H54 (cell line): Measurements from ENCODE around the gene PIPOX.

Source experiments
- DNase-seq: peaks from one replicate; pipeline ENCODE4 v3.0.0; 2011; ENCODE audit warnings: low spot score, mixed read lengths; ENCODE audit not compliant: insufficient read length
- FAIRE-seq: peaks from 3 replicates; lab custom pipeline; 2011; peaks lifted over from hg19 to GRCh38; lab: Jason Lieb, UNC
- POLR2A ChIP-seq: IDR thresholded peaks from 2 replicates; pipeline ENCODE4 v1.6.1; 2011; ENCODE audit warnings: low read depth, mild to moderate bottlenecking, low read length

Gene PIPOX

GRCh38 chr17:29100296-29100695, 57.4 kb downstream of the PIPOX start:
- no peak for TF ChIP-seq POLR2A
- DNase-seq (no peak), FAIRE-seq (no peak)

DNA sequence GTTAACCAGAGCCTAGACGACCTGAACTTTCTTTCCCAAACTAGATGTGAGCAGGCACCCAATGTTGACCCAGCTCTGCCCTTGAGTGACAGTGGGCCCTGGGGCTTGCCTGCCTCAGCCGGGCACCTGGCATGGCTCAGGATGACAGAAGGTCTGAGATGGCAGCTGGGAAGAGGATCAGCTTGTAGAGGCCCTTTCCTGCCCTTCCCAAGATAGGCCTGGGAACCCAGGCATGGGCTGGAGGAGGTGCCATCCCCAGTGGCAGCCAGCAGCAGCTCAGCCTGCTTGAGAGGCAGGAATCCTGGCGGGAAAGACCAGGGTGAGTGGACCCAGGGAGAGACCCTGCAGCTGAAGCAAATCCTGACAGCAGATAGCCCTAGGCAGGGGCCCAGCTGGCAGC, 59.1 kb downstream of the PIPOX start:
- no peak for TF ChIP-seq POLR2A
- DNase-seq, result no peak
- FAIRE-seq, result no peak

- TF ChIP-seq POLR2A, result no peak
- FAIRE-seq, result no peak
- peak; percentile 70 for DNase-seq
Measured at GRCh38 chr17:29102741-29103181, 59.8 kb downstream of the PIPOX start.

GRCh38 chr17:29103341-29103740, 60.4 kb downstream of the PIPOX start:
- no peak for DNase-seq
- no peak for TF ChIP-seq POLR2A
- no peak for FAIRE-seq
